Stimulated activated CD8-positive, alpha-beta memory T cell treated with anti-CD3 and anti-CD28 coated beads, Interleukin-12 subunit alpha, Interleukin-12 subunit beta, amount 100 ng/mL, for 24 hours (primary cell): ENCODE measurements around the gene IVL.

ENCODE experiments used
- DNase-seq: peaks from one replicate; pipeline ENCODE4 v3.0.0-alpha.2; 2020; ENCODE audit errors: extremely low read depth

IVL gene

DNA sequence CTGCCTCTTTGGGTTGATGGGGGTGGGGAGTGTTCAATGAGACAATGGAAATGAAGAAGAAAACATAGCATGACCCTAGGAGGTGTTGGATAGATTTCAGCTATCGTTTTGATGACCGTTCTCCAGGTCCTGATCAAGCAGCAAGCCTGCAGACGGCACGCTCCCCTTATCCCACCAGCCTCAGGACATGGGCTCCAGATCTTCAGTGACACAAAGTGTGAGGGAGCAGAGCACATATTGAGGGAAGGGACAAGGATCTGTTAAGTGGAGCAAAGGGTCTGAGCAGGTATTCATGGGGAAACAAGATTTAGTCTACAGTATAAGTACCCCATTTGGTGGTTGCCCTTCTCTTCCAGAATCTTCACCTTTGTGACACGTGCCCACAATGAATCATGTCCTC, 43.4 kb downstream of the IVL start:
- no peak for DNase-seq

GRCh38 chr1:152953761-152954160, 45.4 kb downstream of the IVL start:
- no peak for DNase-seq

- no peak for DNase-seq
Observed at GRCh38 chr1:152954436-152954835, 46.1 kb downstream of the IVL start.

DNA sequence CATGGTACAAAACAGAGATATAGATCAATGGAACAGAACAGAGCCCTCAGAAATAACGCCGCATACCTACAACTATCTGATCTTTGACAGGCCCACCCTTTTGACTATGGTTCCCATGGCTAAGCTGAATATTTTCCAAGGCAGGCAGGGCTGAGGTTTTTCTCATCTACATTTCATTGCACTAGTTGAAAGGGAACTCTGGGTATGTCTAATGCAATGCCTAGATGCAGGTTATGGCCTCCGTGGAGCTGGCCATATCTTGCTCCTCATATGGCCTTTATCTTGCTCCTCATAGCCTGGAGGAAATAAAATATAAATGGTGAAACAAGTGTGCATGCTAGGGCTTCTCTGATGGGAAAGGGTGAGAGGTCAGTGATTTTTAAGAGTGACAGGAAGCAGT, 49.2 kb downstream of the IVL start:
- no peak for DNase-seq

GRCh38 chr1:152959273-152959672, 50.9 kb downstream of the IVL start:
- no peak for DNase-seq

- no peak for DNase-seq
Observed at GRCh38 chr1:152959801-152960451, 51.6 kb downstream of the IVL start.

DNA sequence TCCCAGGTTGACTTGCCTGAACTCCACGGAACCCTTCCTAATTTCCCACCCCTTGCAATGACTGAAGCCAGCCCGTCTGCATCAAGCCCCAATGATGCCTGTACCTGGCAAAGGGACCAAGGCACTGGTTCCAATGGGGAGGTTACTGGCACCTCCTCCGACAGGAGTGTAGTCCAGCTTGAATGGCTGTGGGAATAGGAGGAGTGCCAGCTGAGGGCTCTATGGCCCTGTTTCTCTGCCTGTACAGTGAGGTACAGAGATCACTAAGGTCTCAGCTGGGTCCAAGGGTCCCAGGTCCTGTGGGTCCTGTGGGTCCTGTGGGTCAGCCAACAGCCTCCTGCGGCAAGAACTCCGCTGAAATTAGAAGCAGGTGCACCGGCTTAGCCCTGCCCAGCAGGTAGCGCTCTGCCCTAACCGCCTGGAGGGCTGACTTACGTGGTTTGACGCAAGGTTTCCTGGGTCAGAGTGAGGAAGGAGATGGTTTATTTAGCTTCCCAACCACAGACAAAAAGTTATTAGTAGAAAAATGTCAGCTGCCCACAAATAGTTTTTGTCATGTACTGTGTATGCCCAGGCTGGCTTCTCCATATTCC, 52.2 kb downstream of the IVL start:
- no peak for DNase-seq
